Measurements from ENCODE around the gene HS3ST3A1. TPM values are rescaled to one million over a fixed set of nuclear protein-coding genes. Genes with fewer than 3 reads are reported as not detected.

HS3ST3A1 gene
- polyA plus RNA-seq, 3 donors = 0.20 TPM; not detected in 2

DNA sequence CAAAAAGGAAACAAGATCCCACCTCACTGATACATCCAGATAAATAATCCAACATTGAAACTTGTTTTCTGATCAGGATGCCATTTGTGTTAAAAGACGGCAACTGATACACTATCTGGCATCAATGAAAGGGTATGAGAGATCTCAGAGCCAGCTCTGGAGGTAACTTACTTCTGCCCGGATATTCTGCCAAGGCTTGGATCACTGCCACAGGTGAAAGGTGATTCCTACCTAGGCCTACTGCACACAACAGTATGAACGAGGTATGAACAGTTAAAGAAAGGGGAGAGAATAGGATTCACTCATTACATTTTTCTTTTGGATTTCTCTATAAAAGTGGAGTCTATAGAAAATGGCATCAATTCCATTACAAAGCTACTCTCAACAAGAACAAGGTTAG, 136.1 kb downstream of the HS3ST3A1 start:
- Mint-ChIP-seq H3K4me3 (no peak overlapping the region), H3K9me3 (peaks cover 5 to 13% (median 8%) of the 10 kb centered on the region in 7 donors), H3K36me3 (no peaks in the 10 kb centered on the region), H3K4me1 (no peaks in the 10 kb centered on the region), H3K27ac (no peak overlapping the region), H3K27me3 (ENCODE audit: low read depth in 3 of 3) (no peaks in the 10 kb centered on the region)
- Histone ChIP-seq H3K4me3 (replicated peaks in 1 of 3; ENCODE audit: low read depth in 2 of 3, low read length in 3 of 3) (no peak overlapping the region), H3K9me3 (replicated peaks in 1 of 2; ENCODE audit: control insufficient read depth in 1 of 2, insufficient read depth in 1 of 2, low read length in 2 of 2) (peaks cover 1 to 8% of the 10 kb centered on the region in 2 donors), H3K27me3 (ENCODE audit: control insufficient read depth in 2 of 2, insufficient read depth in 2 of 2, low read length in 2 of 2) (no peaks in the 10 kb centered on the region), H4K20me1 (ENCODE audit: insufficient read depth, low read length) (no peaks in the 10 kb centered on the region), H3K4me1 (ENCODE audit: control insufficient read depth in 1 of 2, insufficient read depth in 2 of 2, low read length in 2 of 2) (no peaks in the 10 kb centered on the region), H2AFZ (ENCODE audit: insufficient read depth, low read depth, low read length, poor library complexity, severe bottlenecking) (no peak overlapping the region), H3K27ac (ENCODE audit: low read depth in 1 of 2, low read length in 2 of 2) (no peak overlapping the region), H3K79me2 (ENCODE audit: insufficient read depth, low read length) (no peaks in the 10 kb centered on the region), H3K4me2 (replicated peaks; ENCODE audit: extremely low read depth, low read length, poor library complexity, severe bottlenecking) (no peak overlapping the region), H3K36me3 (replicated peaks in 1 of 2; ENCODE audit: control insufficient read depth in 1 of 2, insufficient read depth in 2 of 2, low read length in 2 of 2) (no peaks in the 10 kb centered on the region), H3K9ac (ENCODE audit: insufficient read depth, low read length, poor library complexity, severe bottlenecking) (no peak overlapping the region)
- DNase-seq = no peak
- TF ChIP-seq, protein P1, sequence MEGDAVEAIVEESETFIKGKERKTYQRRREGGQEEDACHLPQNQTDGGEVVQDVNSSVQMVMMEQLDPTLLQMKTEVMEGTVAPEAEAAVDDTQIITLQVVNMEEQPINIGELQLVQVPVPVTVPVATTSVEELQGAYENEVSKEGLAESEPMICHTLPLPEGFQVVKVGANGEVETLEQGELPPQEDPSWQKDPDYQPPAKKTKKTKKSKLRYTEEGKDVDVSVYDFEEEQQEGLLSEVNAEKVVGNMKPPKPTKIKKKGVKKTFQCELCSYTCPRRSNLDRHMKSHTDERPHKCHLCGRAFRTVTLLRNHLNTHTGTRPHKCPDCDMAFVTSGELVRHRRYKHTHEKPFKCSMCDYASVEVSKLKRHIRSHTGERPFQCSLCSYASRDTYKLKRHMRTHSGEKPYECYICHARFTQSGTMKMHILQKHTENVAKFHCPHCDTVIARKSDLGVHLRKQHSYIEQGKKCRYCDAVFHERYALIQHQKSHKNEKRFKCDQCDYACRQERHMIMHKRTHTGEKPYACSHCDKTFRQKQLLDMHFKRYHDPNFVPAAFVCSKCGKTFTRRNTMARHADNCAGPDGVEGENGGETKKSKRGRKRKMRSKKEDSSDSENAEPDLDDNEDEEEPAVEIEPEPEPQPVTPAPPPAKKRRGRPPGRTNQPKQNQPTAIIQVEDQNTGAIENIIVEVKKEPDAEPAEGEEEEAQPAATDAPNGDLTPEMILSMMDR (IDR thresholded peaks at IDR 0.05) = no peak
- intact Hi-C loops (cut with micrococcal nuclease) = no loop called here
- no CpG with 5 or more reads among the region's 3 CpGs for WGBS (ENCODE audit: insufficient coverage)

DNA sequence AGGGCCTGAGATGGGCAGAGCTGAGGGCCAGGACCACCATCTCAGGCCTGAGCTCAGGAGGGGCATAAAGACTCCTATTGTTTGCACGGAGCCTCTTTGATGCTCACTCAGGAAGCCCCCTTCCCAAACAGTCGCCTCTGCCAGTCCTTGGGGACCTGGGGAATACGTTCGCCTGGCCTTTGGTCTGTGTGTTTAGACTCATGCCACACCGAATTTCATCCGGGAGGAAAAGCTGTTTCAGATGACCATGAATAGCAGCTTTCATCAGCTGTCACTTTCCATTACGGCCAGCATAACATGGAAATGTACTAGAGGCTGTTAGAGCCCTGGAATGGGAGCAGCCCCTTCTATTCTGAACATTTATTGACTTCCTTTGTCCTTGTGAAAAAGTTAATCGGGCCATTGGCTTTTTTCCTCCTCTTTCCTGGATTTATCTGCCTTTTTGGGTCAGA, 139.0 kb downstream of the HS3ST3A1 start:
- TF ChIP-seq, protein P1 (IDR thresholded peaks at IDR 0.05) = no peak
- no peak overlapping the region for H3K4me3 ChIP-seq (replicated peaks in 1 of 3; ENCODE audit: low read depth in 2 of 3, low read length in 3 of 3)
- no peak for DNase-seq
- no peaks in the 10 kb centered on the region for H3K27me3 Mint-ChIP-seq (ENCODE audit: low read depth in 3 of 3)
- no peaks in the 10 kb centered on the region for H3K36me3 ChIP-seq (replicated peaks in 1 of 2; ENCODE audit: control insufficient read depth in 1 of 2, insufficient read depth in 2 of 2, low read length in 2 of 2)
- no peaks in the 10 kb centered on the region for H4K20me1 ChIP-seq (ENCODE audit: insufficient read depth, low read length)
- H3K9me3 Mint-ChIP-seq = peaks cover 0 to 8% (median 7%) of the 10 kb centered on the region in 7 donors
- no peaks in the 10 kb centered on the region for H3K4me1 ChIP-seq (ENCODE audit: control insufficient read depth in 1 of 2, insufficient read depth in 2 of 2, low read length in 2 of 2)
- H3K4me1 Mint-ChIP-seq = no peaks in the 10 kb centered on the region
- H3K9me3 ChIP-seq (replicated peaks in 1 of 2; ENCODE audit: control insufficient read depth in 1 of 2, insufficient read depth in 1 of 2, low read length in 2 of 2) = no peaks in the 10 kb centered on the region
- H3K4me2 ChIP-seq (replicated peaks; ENCODE audit: extremely low read depth, low read length, poor library complexity, severe bottlenecking) = no peak overlapping the region
- no peak overlapping the region for H3K27ac ChIP-seq (ENCODE audit: low read depth in 1 of 2, low read length in 2 of 2)
- 91% methylated on average over 4 of the region's 8 CpGs for WGBS (ENCODE audit: insufficient coverage)
- H3K36me3 Mint-ChIP-seq = no peaks in the 10 kb centered on the region
- no peak overlapping the region for H3K9ac ChIP-seq (ENCODE audit: insufficient read depth, low read length, poor library complexity, severe bottlenecking)
- no peak overlapping the region for H2AFZ ChIP-seq (ENCODE audit: insufficient read depth, low read depth, low read length, poor library complexity, severe bottlenecking)
- H3K4me3 Mint-ChIP-seq = no peak overlapping the region
- H3K79me2 ChIP-seq (ENCODE audit: insufficient read depth, low read length) = no peaks in the 10 kb centered on the region
- intact Hi-C loops (cut with micrococcal nuclease) = no loop called here
- no peak overlapping the region for H3K27ac Mint-ChIP-seq
- H3K27me3 ChIP-seq (ENCODE audit: control insufficient read depth in 2 of 2, insufficient read depth in 2 of 2, low read length in 2 of 2) = no peaks in the 10 kb centered on the region

All from CD14-positive monocyte (primary cell).